WERI-Rb-1 (cell line): ENCODE data around the gene WSCD2.

Experiments
- DNase-seq: peaks from one replicate; pipeline ENCODE4 v3.0.0-alpha.2; 2020
- H3K27ac ChIP-seq: fragments of 250-450 bp; sonication (Bioruptor Pico); 2 replicates; pipeline ENCODE4 v1.5.1; 2020; ENCODE audit warnings: mild to moderate bottlenecking, moderate library complexity
- H3K27me3 ChIP-seq: fragments of 250-450 bp; sonication (Bioruptor Pico); 2 replicates; pipeline ENCODE4 v1.5.1; 2021; ENCODE audit warnings: mild to moderate bottlenecking, low read depth, moderate library complexity; ENCODE audit not compliant: insufficient read depth, severe bottlenecking
- H3K36me3 ChIP-seq: fragments of 250-450 bp; sonication (Bioruptor Pico); 2 replicates; pipeline ENCODE4 v1.5.1; 2020; ENCODE audit warnings: mild to moderate bottlenecking, moderate library complexity
- H3K4me3 ChIP-seq: 2 replicates; pipeline ENCODE4 v1.5.1; 2011; ENCODE audit warnings: low read depth, mild to moderate bottlenecking, control low read depth, low read length
- H3K9me3 ChIP-seq: fragments of 250-450 bp; sonication (Bioruptor Pico); 2 replicates; pipeline ENCODE4 v1.5.1; 2021; ENCODE audit warnings: mild to moderate bottlenecking, moderate library complexity; ENCODE audit not compliant: severe bottlenecking
- TF ChIP-seq, protein P1 (sequence below): IDR thresholded peaks from 2 replicates; pipeline ENCODE4 v1.5.1; 2011; ENCODE audit warnings: low read depth, mild to moderate bottlenecking, control low read depth, inconsistent platforms, low read length

The WSCD2 gene

DNA sequence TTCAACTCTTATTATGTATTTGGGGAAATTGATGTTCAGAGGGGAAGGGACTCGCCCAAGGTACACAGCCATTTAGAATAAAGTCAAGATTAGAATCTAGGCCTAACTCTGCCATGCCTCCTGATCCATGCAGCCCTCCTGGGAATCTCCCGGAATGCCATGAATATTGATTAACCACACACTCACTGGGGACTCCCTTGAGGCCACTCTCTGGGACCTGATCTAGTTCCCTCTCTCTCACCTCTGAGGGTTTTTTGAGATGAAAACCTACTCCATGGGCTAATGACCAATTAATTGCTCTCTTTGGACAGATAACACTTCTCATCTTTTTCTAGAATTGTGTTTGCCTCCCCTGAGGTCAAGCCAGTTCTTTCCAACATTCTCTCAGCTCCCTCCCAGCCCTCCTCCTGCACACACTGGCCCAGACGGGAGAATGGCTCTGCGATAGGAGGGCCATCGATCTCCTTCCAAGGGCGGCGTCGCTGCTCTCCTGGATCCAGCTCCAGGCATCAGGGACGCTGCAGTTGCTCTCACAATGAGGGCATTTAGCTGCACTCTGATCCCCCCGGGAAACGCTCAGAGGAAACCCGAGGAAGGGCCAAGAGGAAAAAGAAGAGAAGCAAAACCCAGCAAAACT lies 22.6 kb downstream of the WSCD2 start:
- no peaks in the 10 kb centered on the region for H3K36me3 ChIP-seq
- no peak for DNase-seq
- H3K27me3 ChIP-seq, result peaks cover 74% of the 10 kb centered on the region
- H3K9me3 ChIP-seq, result no peaks in the 10 kb centered on the region
- TF ChIP-seq, protein P1, sequence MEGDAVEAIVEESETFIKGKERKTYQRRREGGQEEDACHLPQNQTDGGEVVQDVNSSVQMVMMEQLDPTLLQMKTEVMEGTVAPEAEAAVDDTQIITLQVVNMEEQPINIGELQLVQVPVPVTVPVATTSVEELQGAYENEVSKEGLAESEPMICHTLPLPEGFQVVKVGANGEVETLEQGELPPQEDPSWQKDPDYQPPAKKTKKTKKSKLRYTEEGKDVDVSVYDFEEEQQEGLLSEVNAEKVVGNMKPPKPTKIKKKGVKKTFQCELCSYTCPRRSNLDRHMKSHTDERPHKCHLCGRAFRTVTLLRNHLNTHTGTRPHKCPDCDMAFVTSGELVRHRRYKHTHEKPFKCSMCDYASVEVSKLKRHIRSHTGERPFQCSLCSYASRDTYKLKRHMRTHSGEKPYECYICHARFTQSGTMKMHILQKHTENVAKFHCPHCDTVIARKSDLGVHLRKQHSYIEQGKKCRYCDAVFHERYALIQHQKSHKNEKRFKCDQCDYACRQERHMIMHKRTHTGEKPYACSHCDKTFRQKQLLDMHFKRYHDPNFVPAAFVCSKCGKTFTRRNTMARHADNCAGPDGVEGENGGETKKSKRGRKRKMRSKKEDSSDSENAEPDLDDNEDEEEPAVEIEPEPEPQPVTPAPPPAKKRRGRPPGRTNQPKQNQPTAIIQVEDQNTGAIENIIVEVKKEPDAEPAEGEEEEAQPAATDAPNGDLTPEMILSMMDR, result no peak
- H3K27ac ChIP-seq, result no peak overlapping the region
- H3K4me3 ChIP-seq, result no peak overlapping the region

- no peak overlapping the region for H3K4me3 ChIP-seq
- TF ChIP-seq, protein P1, result no peak
Observed at GRCh38 chr12:108152170-108152538, 23.1 kb downstream of the WSCD2 start.

DNA sequence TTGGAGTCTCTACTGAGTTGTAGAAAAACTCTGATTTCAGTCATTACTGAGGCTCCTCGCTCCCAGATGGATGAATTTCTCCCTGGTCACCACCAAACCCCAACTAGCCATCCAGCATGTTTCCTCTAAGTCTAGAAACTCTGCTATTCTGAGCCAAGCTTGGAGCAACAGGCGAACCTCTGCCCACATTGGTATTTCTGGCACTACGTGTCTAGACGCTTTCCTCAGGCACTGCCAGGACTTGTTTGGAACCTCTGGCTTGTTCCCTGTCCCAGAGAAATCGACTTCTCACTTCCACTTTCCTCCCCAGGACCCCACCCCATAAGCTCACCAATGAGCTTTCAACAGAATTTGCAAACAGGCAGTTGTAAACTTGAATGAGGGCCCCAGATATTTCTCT lies 27.6 kb downstream of the WSCD2 start:
- Histone ChIP-seq H3K36me3 (no peaks in the 10 kb centered on the region), H3K27me3 (peaks cover 50% of the 10 kb centered on the region), H3K4me3 (no peak overlapping the region), H3K27ac (no peak overlapping the region), H3K9me3 (no peaks in the 10 kb centered on the region)
- TF ChIP-seq, protein P1, result no peak
- DNase-seq, result no peak

More at GRCh38 chr12:108152170-108152538, 23.1 kb downstream of the WSCD2 start:
- no peaks in the 10 kb centered on the region for H3K36me3 ChIP-seq
- H3K9me3 ChIP-seq, result no peaks in the 10 kb centered on the region
- peaks cover 74% of the 10 kb centered on the region for H3K27me3 ChIP-seq
- DNase-seq, result no peak
- H3K27ac ChIP-seq, result no peak overlapping the region

- Histone ChIP-seq H3K9me3 (no peaks in the 10 kb centered on the region), H3K27me3 (peaks cover 40% of the 10 kb centered on the region), H3K36me3 (no peaks in the 10 kb centered on the region), H3K4me3 (no peak overlapping the region), H3K27ac (no peak overlapping the region)
- DNase-seq, result no peak
- TF ChIP-seq, protein P1, result no peak
Observed at GRCh38 chr12:108157870-108158459, 28.9 kb downstream of the WSCD2 start.

DNA sequence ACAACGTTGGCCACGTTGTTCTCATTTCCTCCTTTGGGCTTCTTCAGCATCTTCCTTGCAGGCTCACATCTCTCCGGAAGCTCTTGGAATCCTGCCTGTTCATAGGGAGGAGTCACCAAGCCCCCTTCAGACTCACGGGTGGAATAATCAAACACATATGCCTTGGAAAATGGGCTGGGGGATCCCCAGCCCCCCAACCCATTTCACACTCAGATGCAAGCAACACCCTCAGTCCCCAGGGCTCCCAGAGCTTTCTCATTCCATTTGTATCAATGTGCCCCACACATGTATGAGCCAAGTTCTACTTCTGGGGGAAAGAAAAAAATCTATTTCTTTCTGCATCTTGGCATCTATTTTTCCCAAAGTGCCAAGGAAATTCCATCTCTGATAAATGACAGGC lies 33.1 kb downstream of the WSCD2 start:
- peaks cover 19% of the 10 kb centered on the region for H3K27me3 ChIP-seq
- TF ChIP-seq, protein P1, result no peak

GRCh38 chr12:108166505-108166904 lies 37.4 kb downstream of the WSCD2 start:
- no peak for DNase-seq
- peaks cover 25% of the 10 kb centered on the region for H3K27me3 ChIP-seq
- H3K36me3 ChIP-seq, result no peaks in the 10 kb centered on the region
- no peak overlapping the region for H3K4me3 ChIP-seq
- no peak overlapping the region for H3K27ac ChIP-seq
- TF ChIP-seq, protein P1, result no peak
- H3K9me3 ChIP-seq, result no peaks in the 10 kb centered on the region

More for the DNA sequence above, 33.1 kb downstream of the WSCD2 start:
- Histone ChIP-seq H3K27ac (no peak overlapping the region), H3K4me3 (no peak overlapping the region), H3K9me3 (no peaks in the 10 kb centered on the region), H3K36me3 (no peaks in the 10 kb centered on the region)
- DNase-seq, result no peak
